ENCODE results near the gene RIMBP2.
"Not testable (repeated sequence)": the region's sequence is repeated elsewhere in the genome, so short reads cannot be mapped to it uniquely, and the experiment has no call there.

The RIMBP2 gene

DNA sequence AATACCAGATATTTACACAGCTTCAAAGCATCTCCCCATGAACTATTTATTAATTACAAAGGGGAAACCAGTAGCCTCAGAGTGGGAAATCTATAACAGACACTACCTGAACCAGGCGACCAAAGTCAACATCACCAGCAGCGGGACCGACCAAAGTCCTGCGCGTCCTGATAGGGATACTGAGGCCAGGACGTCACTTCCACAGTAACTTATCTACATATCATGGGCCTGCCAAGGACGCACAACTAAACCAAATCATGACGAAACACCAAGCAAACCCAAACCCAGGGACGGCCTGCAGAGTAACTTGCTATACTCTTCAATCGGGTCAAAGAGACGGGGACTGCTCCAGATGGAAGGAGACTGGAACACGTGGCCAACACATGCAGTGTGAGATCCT is 26.0 kb upstream of the RIMBP2 start:
- FAIRE-seq = no peak

DNA sequence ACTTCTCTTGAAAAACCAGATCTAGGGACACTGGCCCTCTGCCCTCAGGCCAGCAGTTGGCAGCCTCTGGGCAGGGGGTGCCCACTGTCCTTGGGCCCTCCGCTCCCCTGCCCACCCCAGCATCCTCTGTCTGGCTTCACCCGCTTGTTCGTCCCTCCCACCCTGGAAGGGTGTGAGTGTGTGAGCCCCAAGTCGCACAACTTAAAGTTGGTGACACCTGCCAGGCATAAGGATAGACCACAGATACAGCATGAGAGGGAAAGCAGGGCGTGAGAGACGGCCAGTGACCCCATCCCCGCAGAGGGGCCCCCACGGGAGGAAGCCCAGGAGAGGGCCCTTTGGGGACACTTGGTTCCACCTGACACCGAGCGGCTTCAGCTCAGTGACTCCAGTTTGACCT is 23.5 kb upstream of the RIMBP2 start:
- FAIRE-seq = no peak
- DNase-seq (ENCODE audit: low spot score) = no peak

More for the DNA sequence above, 26.0 kb upstream of the RIMBP2 start:
- DNase-seq (ENCODE audit: low spot score) = no peak

DNA sequence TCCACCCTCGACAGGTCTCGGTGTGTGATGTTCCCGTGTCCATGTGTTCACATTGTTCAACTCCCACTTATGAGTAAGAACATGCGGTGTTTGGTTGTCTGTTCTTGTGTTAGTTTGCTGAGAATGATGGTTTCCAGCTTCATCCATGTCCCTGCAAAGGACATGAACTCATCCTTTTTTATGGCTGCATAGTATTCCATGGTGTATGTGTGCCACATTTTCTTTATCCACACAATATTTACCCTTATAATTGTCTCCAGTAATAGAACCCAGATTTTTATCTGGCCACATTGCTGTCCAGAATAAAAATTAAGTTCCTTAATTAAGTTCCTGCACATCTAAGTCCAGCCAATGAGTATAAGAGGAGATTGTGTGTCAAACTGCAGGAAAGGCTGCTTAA is 22.3 kb upstream of the RIMBP2 start:
- not testable (repeated sequence) for FAIRE-seq; DNase-seq (ENCODE audit: low spot score)

DNA sequence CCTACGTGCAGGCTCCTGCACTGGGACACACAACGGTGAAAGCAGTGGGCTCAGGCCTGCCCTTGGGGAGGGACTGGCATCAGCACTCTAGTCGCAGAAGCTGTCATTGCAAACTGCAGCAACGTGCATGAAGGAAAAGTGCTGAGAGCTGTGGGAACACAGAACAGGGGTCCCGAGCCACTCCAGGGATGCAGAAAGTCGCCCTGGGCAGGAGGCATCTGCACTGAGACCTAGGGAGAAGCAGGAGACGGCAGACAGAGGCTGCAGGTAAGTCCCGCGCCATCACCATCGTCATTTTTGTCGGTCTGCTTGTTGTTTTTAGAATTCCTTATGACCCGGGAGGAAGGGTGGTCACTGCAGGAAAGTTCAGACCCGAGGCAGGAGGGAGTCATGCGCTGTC is 21.6 kb upstream of the RIMBP2 start:
- FAIRE-seq (no peak), DNase-seq (ENCODE audit: low spot score) (no peak)

DNA sequence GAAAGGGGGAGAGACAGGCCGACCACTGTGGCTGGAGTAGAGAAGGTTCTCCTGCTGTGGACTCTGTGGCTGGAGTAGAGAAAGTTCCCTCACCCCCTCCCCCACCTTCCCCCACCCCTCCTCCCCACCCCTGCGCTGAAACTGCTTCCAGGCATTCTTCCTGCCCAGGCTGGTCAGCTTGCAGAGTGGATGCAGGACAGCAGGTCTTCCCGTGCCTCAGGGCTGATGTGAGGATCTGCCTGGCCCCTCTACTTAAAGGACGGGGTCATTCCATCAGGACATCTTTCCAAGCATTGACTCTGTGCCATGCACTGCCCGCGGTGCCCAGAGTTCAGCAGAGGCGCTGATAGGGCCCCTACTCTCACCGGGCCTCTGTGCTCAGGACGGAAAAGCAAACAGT is 13.2 kb upstream of the RIMBP2 start:
- no peak for FAIRE-seq

DNA sequence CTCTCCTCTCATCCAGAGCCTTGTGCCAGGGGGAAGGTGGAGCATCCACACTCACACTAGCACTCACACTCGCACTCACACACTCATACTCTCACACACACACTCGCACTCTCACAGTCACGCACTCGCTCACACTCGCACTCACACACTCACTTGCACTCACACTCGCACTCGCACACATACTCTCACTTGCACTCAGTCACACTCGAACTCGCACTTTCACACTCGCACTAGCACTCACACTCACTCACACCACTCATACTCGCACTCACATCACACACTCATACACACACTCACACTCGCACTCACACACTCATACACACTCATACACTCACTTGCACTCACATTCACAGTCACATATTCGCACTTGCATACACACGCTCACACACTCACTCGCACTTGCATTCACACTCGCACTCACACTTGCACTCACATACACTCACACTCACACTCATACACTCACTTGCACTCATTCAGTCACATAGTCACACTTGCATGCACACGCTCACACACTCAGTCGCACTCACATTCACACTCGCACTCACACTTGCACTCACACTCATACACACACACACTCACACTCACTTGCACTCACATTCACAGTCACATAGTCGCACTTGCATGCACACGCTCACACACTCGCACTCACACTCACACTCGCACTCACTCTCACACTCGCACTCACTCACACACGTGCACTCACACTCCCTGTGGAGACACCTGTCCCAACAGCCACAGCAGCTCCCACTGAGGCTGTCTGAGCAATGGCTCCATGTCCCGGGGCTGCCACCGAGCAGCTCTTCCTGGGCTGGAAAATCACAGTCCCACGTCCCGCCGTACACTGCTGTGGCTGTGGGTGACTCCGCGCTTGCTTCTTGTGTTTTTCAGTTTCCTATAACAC is 12.3 kb upstream of the RIMBP2 start:
- no peak for DNase-seq (ENCODE audit: low spot score)
- FAIRE-seq = no peak

More for the DNA sequence above, 13.2 kb upstream of the RIMBP2 start:
- DNase-seq (ENCODE audit: low spot score) = no peak

DNA sequence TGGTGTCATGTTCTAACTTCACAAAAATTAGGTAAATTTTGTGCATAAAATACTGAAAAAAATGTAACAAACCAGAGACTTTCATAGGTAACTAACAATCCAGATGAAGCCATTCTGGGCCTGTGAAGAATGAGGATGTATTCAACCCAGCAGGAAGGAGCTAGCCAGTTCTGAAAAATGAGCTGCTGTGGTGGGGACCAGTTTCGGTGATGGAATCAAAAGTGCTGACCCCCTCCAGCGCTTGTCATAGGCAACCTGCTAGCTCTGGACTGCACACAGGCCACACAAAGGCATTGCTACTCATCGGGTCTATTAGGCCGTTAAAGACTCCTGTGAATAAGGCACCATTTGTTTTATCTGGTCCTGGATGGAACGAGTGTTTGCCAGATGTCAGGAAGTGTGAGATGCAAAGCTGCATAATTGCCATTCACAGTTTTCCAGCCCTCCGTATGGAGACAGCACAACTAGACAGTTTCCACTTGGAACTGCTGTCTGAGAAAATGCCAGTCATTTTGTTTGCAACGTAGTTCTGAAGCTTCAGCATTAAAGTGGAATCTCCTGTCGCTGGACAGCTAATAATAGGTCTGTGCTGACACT is 3.3 kb upstream of the RIMBP2 start:
- FAIRE-seq = no peak

DNA sequence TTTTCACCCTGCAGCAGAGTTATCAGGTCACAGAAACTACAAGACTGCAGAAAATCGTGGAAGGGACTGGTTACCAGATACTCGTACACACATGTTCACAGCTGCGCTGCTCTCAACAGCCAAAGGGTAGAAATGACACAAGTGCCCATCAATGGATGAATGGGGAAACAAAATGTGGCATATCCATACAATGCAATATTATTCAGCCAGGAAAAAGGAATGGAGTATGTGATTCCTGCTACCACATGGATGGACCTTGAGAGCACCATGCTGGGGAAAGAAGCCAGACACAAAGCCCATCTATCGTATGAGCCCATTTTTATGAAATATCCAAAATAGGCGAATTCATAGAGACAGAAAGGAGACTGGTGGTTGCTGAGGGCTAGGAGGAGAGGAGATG is 1.7 kb upstream of the RIMBP2 start:
- DNase-seq (ENCODE audit: low spot score) (no peak), FAIRE-seq (no peak)

More for the DNA sequence above, 3.3 kb upstream of the RIMBP2 start:
- DNase-seq (ENCODE audit: low spot score) = no peak

DNA sequence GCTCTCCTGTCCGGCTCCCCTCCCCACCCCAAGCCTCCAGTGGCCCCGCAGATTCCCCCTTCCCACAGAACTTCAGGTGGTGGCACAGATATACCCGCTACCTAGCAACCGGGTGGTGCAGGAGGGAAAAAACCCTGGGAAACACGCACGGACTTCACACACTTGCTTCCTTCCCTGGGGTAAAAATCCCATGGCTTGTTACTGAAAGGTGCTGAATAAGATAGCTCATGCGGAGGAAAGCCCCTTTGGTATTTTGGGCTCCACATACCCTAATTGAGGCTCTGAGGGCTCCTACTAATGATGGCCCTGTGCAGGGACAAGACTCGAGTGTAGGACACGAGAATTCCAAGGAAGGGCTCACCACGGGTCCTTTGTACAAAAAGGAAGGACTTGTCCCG is 869 bp upstream of the RIMBP2 start:
- DNase-seq (ENCODE audit: low spot score) = no peak
- FAIRE-seq = no peak

DNA sequence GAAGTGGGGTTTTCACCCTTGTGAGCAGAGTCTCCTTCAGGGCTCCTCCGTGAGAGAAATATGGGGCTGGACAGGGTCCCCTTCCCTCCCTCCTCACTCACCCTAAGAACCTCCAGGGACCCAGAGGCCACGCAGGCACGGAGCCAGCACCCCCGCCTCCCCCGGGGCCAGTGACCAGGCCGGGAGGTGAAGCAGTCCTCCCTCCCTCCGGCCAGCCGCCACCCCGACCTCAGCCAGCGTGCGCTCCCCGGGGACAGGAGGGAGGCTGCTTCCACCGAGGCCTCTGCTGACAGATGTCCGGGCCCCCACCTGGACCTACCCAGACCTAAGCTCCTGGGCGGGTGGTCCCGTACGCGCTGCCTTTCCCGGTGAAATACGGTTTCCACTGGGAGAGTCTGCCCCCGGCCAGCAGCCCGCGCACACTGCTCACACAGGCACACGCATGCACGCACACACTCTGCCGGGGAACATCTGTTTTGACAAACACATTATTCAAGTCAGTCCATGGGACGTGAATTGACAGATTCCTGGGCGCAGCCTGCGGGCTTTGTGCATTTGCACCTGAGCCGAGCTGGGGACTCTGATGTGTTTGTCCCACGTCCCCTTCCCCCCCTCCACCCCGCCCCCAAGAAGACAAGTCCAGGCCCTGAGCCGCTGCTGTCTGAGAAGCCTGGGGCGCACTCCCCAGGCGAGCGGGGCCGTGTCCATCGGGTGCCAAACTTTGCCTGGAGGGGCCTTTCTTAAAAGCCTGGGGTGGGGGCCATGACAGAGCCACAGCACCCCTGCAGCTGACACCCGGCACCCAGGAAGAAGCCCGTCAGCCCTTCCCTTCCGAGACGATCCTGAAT is 725 bp downstream of the RIMBP2 start:
- FAIRE-seq (no peak), DNase-seq (ENCODE audit: low spot score) (no peak)

DNA sequence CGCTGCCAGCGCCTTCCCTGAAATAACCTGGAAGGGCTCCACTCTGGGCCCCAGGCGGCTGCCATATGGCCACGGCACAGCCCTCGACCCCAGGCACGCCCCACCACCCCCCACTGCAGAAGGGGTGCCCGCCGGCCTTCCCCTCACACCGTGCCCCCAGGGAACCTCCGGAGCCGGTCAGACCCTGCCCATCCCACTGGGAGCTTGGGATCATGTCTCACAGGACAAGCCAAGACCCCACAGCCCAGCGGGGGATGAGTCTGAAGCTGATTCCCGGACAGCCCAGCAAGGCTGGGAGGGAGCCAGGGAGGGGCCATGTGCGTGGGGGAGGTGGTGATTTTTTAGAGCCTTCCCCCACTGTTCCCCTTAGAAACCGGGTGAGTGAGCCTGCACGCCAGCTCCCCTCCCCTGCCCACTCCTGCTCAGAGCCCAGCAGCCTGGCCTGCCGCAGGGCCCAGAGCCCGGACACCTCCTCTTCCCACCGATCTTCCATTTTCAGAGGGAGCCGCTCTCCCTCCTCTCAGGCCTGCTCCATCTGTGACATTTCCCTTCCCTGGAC is 1.4 kb downstream of the RIMBP2 start:
- no peak for FAIRE-seq

DNA sequence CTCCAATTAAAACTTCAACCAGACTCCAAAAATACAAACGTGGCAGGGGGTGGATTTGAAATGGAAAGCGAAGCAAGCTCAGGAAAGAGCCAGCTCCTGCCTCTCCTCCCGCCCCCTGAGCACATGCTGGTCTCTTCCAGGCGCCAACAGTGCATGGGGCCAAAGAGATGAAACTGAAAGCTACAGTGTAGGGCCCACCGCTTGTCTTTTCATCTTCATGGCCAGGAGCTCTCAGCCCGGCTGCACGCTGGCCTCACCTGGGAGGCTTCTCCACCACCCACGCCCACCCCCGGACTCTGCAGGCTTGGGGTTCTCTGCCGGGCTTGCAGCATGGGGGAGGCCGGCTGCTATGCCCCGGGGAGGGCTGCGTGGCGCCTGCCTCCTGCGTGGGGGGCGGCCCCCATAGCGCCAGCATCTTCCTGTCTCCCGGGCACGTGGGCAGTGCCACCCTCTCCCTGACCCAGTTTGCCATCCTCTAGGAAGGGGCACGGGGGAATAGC is 2.0 kb downstream of the RIMBP2 start:
- no peak for FAIRE-seq
- no peak for DNase-seq (ENCODE audit: low spot score)

More for the DNA sequence above, 1.4 kb downstream of the RIMBP2 start:
- no peak for DNase-seq (ENCODE audit: low spot score)

DNA sequence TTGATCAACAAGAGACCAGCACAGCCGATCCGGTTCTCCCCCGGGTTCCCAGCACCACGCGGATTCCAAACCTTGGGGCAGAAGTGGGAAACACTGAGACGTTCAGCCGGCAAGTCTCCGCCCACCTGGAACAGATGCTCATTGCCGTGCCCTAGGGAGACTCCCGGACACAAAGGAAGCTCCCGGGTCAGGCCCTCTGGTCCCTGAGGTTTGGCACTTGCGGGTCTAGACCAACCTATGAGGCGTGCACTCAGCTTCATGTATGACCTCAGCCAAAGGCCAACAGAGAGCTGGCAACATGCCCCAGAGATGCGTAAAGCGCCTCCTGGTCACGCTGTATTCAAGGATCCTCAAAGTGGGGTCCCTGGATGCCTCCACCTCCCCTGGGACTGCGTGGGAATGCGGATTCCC is 2.5 kb downstream of the RIMBP2 start:
- DNase-seq (ENCODE audit: low spot score) = no peak

DNA sequence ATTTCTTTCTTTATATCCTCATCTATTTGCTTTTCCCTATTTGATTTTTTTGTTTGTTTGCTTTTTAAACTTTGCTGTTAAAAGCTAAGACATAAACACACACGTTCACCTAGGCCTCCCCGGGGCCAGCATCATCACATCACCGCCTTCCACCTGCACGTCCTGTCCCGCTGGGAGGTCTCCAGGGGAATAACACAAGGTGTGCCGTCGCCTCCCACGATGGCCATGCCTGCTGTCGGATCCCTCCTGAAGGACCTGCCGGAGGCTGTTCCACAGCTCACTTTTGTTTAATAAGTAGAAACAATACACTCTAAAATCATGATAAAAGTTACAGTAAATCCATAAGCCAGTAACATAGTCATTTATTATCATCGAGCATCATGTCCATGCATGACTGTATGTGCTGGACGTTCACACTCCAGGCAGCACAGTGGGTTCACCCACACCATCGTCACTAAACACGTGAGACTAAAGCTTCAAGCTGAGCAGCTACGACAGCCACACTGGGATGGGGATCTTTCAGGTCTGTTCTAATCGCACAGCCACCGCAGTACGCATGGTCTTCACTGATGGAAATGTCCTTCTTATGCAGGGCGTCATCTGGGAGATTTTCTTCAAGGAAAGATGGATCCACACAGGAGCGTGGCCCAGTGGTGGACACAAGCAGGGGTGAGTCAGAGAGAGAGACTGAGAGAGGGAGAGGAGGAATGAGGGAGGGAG is 3.6 kb downstream of the RIMBP2 start:
- DNase-seq (ENCODE audit: low spot score) (no peak), FAIRE-seq (no peak)

More for the DNA sequence above, 2.5 kb downstream of the RIMBP2 start:
- no peak for FAIRE-seq

DNA sequence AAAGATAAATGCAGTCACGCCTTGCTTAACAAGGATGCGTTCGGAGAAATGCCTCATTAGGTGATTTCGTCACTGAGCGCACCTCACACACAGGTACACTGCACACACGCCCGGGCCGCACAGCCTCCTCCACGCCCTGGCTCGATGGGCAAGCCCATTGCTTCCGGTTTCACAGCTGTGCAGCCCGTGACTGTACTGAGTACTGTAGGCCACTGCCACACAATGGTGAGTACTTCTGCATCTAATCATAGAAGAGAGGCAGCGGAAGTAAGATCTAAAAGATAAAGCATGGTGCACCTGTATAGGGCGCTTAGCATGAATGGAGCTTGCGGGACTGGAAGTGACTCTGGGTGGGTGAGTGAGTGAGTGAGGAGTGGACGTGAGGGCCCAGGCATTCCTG is 4.3 kb downstream of the RIMBP2 start:
- no peak for DNase-seq (ENCODE audit: low spot score)
- FAIRE-seq = no peak

DNA sequence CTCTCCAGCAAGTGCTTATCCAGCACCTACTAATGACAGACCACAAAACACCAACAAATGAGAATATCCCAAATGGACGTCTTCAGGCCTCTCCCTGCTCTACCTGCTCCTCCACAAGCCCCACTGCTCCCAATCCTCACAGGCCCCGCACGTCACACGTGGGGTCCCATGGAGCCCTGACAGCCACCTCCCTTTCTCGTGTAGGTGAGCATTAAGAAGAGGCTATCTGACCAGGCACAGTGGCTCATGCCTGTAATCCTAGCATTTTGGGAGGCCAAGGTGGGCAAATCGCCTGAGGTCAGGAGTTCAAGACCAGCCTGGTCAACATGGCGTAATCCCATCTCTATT is 5.4 kb downstream of the RIMBP2 start:
- FAIRE-seq = no peak
- DNase-seq (ENCODE audit: low spot score) = no peak

DNA sequence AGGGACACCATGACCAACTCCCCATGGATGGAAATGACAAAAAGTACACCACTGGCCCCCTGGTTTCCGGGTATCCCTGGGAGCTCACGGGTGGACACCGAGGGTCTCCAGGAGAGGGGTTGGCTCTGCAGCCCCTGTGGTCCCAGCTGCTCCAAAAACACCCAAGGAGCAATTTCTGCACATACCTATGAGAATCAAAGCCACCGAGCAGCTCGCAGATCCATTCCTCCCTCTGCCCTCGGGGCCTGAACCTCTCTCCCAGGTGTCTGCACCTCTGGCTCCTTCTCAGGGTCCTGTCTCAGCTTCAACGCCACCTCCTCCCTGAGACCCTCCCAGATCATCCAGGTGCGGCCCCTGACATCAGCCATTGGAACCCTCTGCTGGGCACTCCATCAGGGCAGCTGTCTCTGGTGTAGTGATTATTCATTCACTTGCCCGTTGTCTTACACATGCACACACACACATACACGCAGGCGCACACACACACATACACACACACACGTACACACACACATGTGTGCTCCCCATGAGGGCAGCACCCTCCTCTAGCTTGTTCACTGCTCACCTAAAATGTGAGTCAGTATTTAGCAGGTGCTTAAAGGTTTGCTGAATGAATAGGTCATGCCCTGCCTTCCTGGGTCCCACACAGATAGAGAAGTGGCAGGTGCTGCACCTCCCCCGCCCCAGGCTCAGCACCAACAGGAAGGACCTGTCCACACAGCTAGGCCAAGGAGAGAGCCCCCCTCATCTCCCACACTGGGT is 5.9 kb downstream of the RIMBP2 start:
- FAIRE-seq = no peak
- DNase-seq (ENCODE audit: low spot score) = no peak

DNA sequence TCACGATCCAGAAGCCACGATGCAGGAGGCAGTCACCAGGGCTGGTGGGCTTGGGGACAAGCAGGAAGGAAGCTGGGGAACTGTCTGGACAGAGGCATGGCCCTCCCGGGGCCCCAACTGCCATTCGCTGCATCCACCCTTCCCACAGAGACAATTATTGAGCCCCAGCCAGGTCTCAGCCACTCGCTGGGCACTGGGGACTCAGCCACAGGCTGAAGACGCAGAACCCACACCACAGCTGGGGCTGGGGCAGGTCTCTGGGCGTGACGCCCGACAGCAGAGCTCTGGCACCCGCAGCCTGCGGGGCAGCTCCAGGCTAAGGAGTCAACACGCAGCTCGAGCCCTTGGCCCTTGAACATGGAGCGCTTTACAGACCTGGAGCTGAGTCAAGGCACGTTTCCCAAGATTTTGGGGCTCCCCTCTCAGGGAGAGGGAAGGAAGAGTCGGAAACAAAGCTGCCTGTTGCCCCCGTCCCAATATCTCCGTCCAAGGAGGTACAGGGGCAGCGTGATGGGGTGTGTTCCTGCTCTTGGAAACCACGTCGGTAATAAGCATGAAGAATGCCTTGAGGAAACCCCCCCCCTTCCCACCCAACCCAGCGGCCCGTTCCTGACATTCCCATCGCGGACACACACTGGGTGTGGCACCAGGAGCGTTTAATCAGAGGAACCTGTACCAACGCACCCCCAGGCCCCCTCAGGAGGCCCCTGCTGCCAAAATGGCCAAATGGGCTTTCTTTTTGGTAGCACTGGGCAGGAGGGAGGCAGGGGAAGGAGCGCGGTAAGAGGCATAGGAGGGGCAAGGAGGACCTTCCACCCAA is 6.7 kb downstream of the RIMBP2 start:
- FAIRE-seq (no peak), DNase-seq (ENCODE audit: low spot score) (no peak)

DNA sequence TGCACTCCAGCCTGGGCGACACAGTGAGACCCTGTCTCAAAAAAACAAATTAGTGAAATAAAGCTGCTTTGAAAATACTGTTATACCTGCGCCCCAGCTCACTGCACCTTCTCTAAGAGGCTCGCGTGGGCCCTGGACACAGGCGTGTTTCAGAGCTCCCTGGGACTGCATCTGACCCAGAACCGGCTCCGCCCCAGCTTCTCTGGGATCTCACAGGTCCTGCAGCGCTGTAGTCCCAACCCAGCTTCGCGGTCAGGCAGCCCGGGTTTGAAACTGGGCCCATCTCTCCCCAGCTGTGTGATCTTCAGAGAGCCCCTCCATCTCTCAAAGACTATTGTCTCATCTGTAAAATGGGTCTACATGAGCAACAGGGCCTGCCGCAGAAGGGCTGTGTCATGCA is 7.5 kb downstream of the RIMBP2 start:
- FAIRE-seq (no peak), DNase-seq (ENCODE audit: low spot score) (no peak)
